Mesenchymal stem cell (in vitro differentiated cells and primary cell): ENCODE results near the gene SLC25A29.

Experiments used
- DNase-seq: peaks from one replicate; pipeline ENCODE4 v3.0.0-alpha.2; 2013
- H2AFZ ChIP-seq: one replicate; pipeline ENCODE4 v1.6.1; 2013; ENCODE audit warnings: low read depth, mild to moderate bottlenecking, control low read depth, inconsistent platforms, low read length, moderate library complexity
- H2AK5ac ChIP-seq: 2 replicates; pipeline ENCODE4 v1.6.1; 2013; ENCODE audit warnings: low read length, moderate library complexity, mild to moderate bottlenecking, inconsistent platforms; ENCODE audit not compliant: severe bottlenecking
- H2BK120ac ChIP-seq: one replicate; pipeline ENCODE4 v1.6.1; 2013; ENCODE audit warnings: low read depth, mild to moderate bottlenecking, inconsistent platforms, low read length, moderate library complexity
- H2BK12ac ChIP-seq, 2 experiments: one replicate each; pipeline ENCODE4 v1.6.1; 2013; ENCODE audit warnings: inconsistent platforms in 2 of 2, low read length in 2 of 2, mild to moderate bottlenecking in 2 of 2, moderate library complexity in 2 of 2, control low read depth in 1 of 2
- H2BK15ac ChIP-seq: one replicate; pipeline ENCODE4 v1.6.1; 2013; ENCODE audit warnings: mild to moderate bottlenecking, low read depth, inconsistent platforms; ENCODE audit not compliant: poor library complexity, severe bottlenecking
- H2BK5ac ChIP-seq: 2 replicates; pipeline ENCODE4 v1.6.1; 2013; ENCODE audit warnings: low read depth, mild to moderate bottlenecking, low read length, control low read depth, inconsistent platforms; ENCODE audit not compliant: poor library complexity, severe bottlenecking
- H3K14ac ChIP-seq, 2 experiments: one replicate each; pipeline ENCODE4 v1.6.1; 2013; ENCODE audit warnings: inconsistent platforms in 2 of 2, low read length in 2 of 2, control low read depth in 1 of 2, mild to moderate bottlenecking in 1 of 2, moderate library complexity in 1 of 2
- H3K18ac ChIP-seq, 2 experiments: one replicate each; pipeline ENCODE4 v1.6.1; 2013; ENCODE audit warnings: inconsistent platforms in 2 of 2, low read length in 2 of 2, control low read depth in 1 of 2, low read depth in 1 of 2, mild to moderate bottlenecking in 1 of 2
- H3K23ac ChIP-seq, 2 experiments: one replicate each; pipeline ENCODE4 v1.6.1; 2013; ENCODE audit warnings: inconsistent platforms in 2 of 2, low read length in 2 of 2, mild to moderate bottlenecking in 2 of 2, moderate library complexity in 2 of 2, control low read depth in 1 of 2
- H3K27ac ChIP-seq: 2 replicates; pipeline ENCODE4 v1.5.1; 2013; ENCODE audit warnings: mild to moderate bottlenecking, moderate library complexity, low read length, control low read depth, inconsistent platforms; ENCODE audit not compliant: poor library complexity, severe bottlenecking
- H3K27me3 ChIP-seq, 2 experiments: 2 replicates each; pipeline versions ENCODE4 v1.6.1 to v1.7.0; 2013; ENCODE audit warnings: low read length in 2 of 2, mild to moderate bottlenecking in 2 of 2, moderate library complexity in 2 of 2, control low read depth in 1 of 2, inconsistent platforms in 1 of 2; ENCODE audit not compliant: control insufficient read depth in 1 of 2, insufficient read depth in 1 of 2
- H3K36me3 ChIP-seq, 2 experiments: 2 replicates each; pipeline versions ENCODE4 v1.6.1 to v1.7.0; 2013; ENCODE audit warnings: low read length in 2 of 2, control low read depth in 1 of 2, inconsistent platforms in 1 of 2, low read depth in 1 of 2, mild to moderate bottlenecking in 1 of 2; ENCODE audit not compliant: insufficient read depth in 2 of 2, control insufficient read depth in 1 of 2
- H3K4ac ChIP-seq, 2 experiments: one replicate each; pipeline ENCODE4 v1.6.1; 2013; ENCODE audit warnings: inconsistent platforms in 2 of 2, low read length in 2 of 2, mild to moderate bottlenecking in 2 of 2, moderate library complexity in 2 of 2, control low read depth in 1 of 2, low read depth in 1 of 2
- H3K4me1 ChIP-seq: 2 replicates; pipeline ENCODE4 v1.6.1; 2013; ENCODE audit warnings: low read depth, low read length, control low read depth; ENCODE audit not compliant: control insufficient read depth, insufficient read depth
- H3K4me2 ChIP-seq: 2 replicates; pipeline ENCODE4 v1.6.1; 2013; ENCODE audit warnings: low read length, mild to moderate bottlenecking, inconsistent platforms; ENCODE audit not compliant: poor library complexity, severe bottlenecking
- H3K4me3 ChIP-seq, 2 experiments: 2 replicates each; pipeline versions ENCODE4 v1.5.1 to v1.7.0; 2013; ENCODE audit warnings: low read length in 2 of 2, mild to moderate bottlenecking in 2 of 2, control low read depth in 1 of 2, low read depth in 1 of 2; ENCODE audit not compliant: insufficient read depth in 1 of 2
- H3K79me1 ChIP-seq: replicated peaks from 2 replicates; pipeline ENCODE4 v1.6.1; 2013; ENCODE audit warnings: mild to moderate bottlenecking, control low read depth, low read length, inconsistent platforms; ENCODE audit not compliant: poor library complexity, severe bottlenecking
- H3K9ac ChIP-seq: 2 replicates; pipeline ENCODE4 v1.7.0; 2013; ENCODE audit warnings: mild to moderate bottlenecking, low read length, moderate library complexity
- H3K9me3 ChIP-seq: 2 replicates; pipeline ENCODE4 v1.7.0; 2013; ENCODE audit warnings: mild to moderate bottlenecking, low read length; ENCODE audit not compliant: control insufficient read depth
- H4K8ac ChIP-seq: one replicate; pipeline ENCODE4 v1.6.1; 2013; ENCODE audit warnings: inconsistent platforms, mild to moderate bottlenecking, low read length, moderate library complexity
- H4K91ac ChIP-seq: one replicate; pipeline ENCODE4 v1.6.1; 2013; ENCODE audit warnings: mild to moderate bottlenecking, low read length, inconsistent platforms
- WGBS: methylation state at CpG from one replicate; pipeline ENCODE4 v1.1.7; 2013; ENCODE audit warnings: mixed read lengths; 5-methylcytosine and 5-hydroxymethylcytosine counted together

The SLC25A29 gene

GRCh38 chr14:100292776-100293461, 13.3 kb downstream of the SLC25A29 start:
- Histone ChIP-seq H3K23ac (no peak overlapping the region), H3K36me3 (peaks cover 18 to 70% of the 10 kb centered on the region in 2 experiments), H2BK12ac (no peak overlapping the region), H4K8ac (no peak overlapping the region), H2AFZ (no peak overlapping the region), H3K9me3 (no peaks in the 10 kb centered on the region), H4K91ac (peak overlapping the region; percentile 34), H2BK120ac (no peak overlapping the region), H3K4me2 (no peak overlapping the region), H2AK5ac (no peak overlapping the region), H3K27ac (no peak overlapping the region), H3K9ac (no peak overlapping the region), H3K14ac (no peak overlapping the region), H3K18ac (no peak overlapping the region), H3K27me3 (no peaks in the 10 kb centered on the region), H2BK15ac (no peak overlapping the region), H3K4me1 (peaks cover 36% of the 10 kb centered on the region), H3K4me3 (no peak overlapping the region), H2BK5ac (no peak overlapping the region), H3K4ac (no peak overlapping the region), H3K79me1 (peaks cover 52% of the 10 kb centered on the region)
- DNase-seq = no peak
- 96% methylated on average over 42 of the region's 42 CpGs for WGBS

- H3K4me3 ChIP-seq = no peak overlapping the region
- H4K8ac ChIP-seq = no peak overlapping the region
These were observed 13.9 kb downstream of the SLC25A29 start for GRCh38 chr14:100292301-100292775.

GRCh38 chr14:100291305-100292075, 14.8 kb downstream of the SLC25A29 start:
- 94% methylated on average over 13 of the region's 13 CpGs for WGBS
- no peak overlapping the region for H3K18ac ChIP-seq
- H3K4me3 ChIP-seq = no peak overlapping the region
- H3K36me3 ChIP-seq = peaks cover 18 to 60% of the 10 kb centered on the region in 2 experiments
- H3K4me1 ChIP-seq = peaks cover 40% of the 10 kb centered on the region
- H4K8ac ChIP-seq = no peak overlapping the region
- H3K4me2 ChIP-seq = no peak overlapping the region
- DNase-seq = no peak
- no peak overlapping the region for H4K91ac ChIP-seq
- no peak overlapping the region for H3K23ac ChIP-seq
- H3K79me1 ChIP-seq = peaks cover 50% of the 10 kb centered on the region
- no peak overlapping the region for H2BK12ac ChIP-seq
- H2BK120ac ChIP-seq = no peak overlapping the region
- no peaks in the 10 kb centered on the region for H3K27me3 ChIP-seq
- no peak overlapping the region for H3K9ac ChIP-seq
- no peak overlapping the region for H2AK5ac ChIP-seq
- no peak overlapping the region for H2BK5ac ChIP-seq
- H2BK15ac ChIP-seq = no peak overlapping the region
- no peak overlapping the region for H3K27ac ChIP-seq
- H3K9me3 ChIP-seq = no peaks in the 10 kb centered on the region
- no peak overlapping the region for H2AFZ ChIP-seq
- H3K4ac ChIP-seq = peak overlapping the region in 1 of 2 experiments; percentile 46
- no peak overlapping the region for H3K14ac ChIP-seq

More at GRCh38 chr14:100292301-100292775, 13.9 kb downstream of the SLC25A29 start:
- Histone ChIP-seq H3K27me3 (no peaks in the 10 kb centered on the region), H3K23ac (no peak overlapping the region), H3K4ac (no peak overlapping the region), H2AK5ac (no peak overlapping the region), H2BK120ac (no peak overlapping the region), H4K91ac (peak overlapping the region; percentile 34), H3K27ac (no peak overlapping the region), H3K14ac (no peak overlapping the region), H3K79me1 (peaks cover 49% of the 10 kb centered on the region), H3K36me3 (peaks cover 18 to 64% of the 10 kb centered on the region in 2 experiments), H2AFZ (no peak overlapping the region), H3K4me2 (no peak overlapping the region), H3K18ac (no peak overlapping the region), H3K9ac (no peak overlapping the region), H3K4me1 (peaks cover 36% of the 10 kb centered on the region), H2BK15ac (no peak overlapping the region), H2BK12ac (no peak overlapping the region), H3K9me3 (no peaks in the 10 kb centered on the region), H2BK5ac (no peak overlapping the region)
- WGBS = 97% methylated on average over 61 of the region's 61 CpGs
- no peak for DNase-seq
